C4-2B (cell line): Measurements from ENCODE around the gene PDCD7.
A peak's percentile ranks its signal among the peaks of the same experiment; 100 is the strongest.

ENCODE experiments used
- H3K27ac ChIP-seq: fragments of 450-650 bp; 2 replicates; pipeline ENCODE4 v1.5.1; 2017
- CTCF ChIP-seq: fragments of 450-650 bp; conservative IDR thresholded peaks from 2 replicates; pipeline ENCODE4 v1.5.1; 2017; ENCODE audit warnings: mild to moderate bottlenecking
- ZFX ChIP-seq: fragments of 450-650 bp; IDR thresholded peaks from 2 replicates; pipeline ENCODE4 v1.6.1; 2017

PDCD7 gene

DNA sequence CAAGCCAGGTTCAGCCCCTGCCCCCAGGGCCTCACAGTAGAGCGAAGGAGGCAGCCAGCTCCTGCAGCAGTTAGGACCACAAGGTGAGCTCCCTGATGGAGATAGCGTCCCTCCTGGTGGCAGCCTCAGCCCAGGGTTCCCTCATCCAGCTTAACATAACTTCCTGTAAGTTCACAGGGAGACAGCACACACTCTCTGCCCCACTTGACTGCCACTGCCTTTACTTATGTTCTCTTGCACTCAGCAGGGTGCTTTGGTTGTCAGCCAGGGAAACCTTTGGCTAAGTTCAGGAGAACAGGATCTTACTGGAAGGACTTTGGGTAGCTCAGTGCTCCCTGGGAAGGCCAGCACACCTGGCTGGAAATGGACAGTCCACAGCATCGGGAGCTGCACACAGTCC, 46.2 kb downstream of the PDCD7 start:
- TF ChIP-seq CTCF (no peak), ZFX (no peak)
- peak overlapping the region; percentile 18 for H3K27ac ChIP-seq

DNA sequence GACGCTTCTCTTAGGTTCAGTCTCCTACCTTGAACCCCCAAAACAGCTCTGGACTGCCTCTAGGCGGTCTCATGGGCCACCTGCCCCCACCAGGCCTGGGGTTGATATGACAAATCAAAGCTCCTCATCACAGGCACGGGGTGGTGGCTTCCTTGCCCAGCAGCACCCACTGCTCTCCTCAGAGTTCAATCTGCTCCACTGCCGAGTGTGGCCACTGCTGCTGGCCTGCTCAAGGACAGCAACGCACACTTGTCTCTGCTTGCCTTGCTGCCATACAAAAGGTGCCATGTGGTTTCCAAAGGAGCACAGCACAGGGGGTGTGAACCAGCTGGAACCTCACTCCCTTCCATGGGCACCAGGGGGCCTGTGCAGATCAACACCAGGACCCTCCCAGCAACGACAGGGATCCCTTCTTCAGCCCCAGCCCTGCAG, 46.9 kb downstream of the PDCD7 start:
- no peak overlapping the region for H3K27ac ChIP-seq
- TF ChIP-seq CTCF = peak; percentile 37; the same call in 1 of the 2 replicates
- TF ChIP-seq ZFX = no peak

DNA sequence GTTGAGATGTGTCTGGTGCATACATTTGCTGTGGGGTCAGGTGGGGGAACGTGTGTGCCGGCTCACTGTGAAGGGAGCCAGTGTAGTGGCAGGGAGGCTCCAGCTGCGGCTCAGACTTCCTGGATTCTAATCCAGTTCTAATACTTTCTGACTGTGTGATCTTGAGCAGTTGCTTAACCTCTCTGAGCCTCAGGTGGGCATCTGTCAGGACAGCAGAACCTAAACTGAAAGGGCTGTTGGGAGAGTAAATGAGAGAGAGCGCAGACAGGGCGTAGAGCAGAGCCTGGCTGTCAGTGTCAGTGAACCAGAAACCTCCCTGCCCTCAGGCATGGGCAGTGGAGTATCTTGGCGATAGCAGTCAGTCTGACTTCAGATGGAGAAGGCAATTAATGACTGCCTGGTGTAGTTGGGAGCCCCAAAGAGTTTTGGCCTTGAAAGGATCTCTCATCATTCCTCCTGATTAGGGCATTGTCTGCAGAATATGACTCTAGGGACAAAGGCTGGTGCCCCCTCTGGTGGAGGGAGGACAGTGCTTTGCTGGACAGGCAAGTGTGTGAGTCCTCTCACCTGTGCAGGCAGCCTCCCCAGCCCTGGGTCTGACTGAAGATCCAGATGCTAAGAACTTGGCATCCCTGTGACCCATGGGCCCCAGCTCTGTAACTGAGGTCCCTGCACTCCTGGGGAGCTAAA, 47.5 kb downstream of the PDCD7 start:
- peak; percentile 60 for TF ChIP-seq CTCF
- TF ChIP-seq ZFX = no peak
- no peak overlapping the region for H3K27ac ChIP-seq

DNA sequence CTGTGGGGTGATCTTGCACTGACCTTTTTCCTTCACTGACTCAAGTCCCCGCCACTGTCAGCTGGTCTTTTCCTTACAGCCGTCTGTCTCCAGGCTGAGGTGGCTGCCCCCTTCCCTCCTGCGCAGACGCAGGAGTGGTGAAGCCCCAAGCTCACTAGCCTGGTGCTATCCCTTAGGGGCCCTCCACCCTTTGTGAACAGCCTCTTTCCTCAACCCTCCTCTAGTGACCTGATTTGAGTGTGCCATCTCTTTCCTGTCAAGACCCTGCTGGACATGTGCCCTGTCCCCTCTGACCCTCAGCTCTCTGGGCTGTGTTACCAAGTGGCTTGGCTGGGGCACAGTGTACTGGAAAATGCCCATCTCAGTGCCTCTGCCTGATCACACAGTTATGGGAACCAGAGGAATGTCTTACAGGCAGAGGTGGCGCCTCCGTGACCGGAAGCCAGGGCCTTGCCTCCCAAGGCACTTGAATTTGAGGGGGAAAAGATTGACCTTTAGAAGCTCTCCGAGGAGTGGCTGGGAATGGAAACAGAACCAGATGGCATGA, 48.3 kb downstream of the PDCD7 start:
- no peak for TF ChIP-seq CTCF
- TF ChIP-seq ZFX = no peak
- no peak overlapping the region for H3K27ac ChIP-seq

- TF ChIP-seq ZFX = no peak
- TF ChIP-seq CTCF = no peak
- H3K27ac ChIP-seq = no peak overlapping the region
Observed at GRCh38 chr15:65084500-65085206, 49.0 kb downstream of the PDCD7 start.

DNA sequence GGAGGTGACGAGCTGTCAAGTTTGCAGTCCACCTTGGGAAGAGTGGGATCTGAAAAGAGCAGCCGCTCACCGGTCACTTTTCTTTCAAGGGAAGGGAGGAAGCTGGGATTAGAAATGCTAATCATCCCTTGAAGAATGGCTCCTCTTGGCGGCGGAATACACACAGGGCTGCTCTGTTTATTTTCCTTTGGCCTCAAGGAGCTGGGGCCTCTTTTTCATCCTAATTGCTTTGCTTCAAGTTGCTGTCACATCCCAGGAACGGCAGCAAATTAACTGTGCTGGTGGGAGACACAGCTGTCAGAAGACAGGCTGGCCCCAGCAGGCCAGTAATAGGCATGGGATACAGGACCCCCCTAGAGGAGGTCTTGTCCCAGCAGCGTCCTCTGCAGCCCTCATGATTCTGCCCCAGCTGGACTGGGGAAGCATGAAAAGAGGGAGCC, 50.3 kb downstream of the PDCD7 start:
- H3K27ac ChIP-seq = no peak overlapping the region

More for the DNA sequence above, 50.3 kb downstream of the PDCD7 start:
- TF ChIP-seq ZFX (no peak), CTCF (no peak)
